RWPE1 (cell line): ENCODE measurements around the gene ZNF334.

Experiments
- CTCF ChIA-PET: fragments of 350-600 bp; sonication (Branson Sonifier 250); formaldehyde crosslinking; extraction: SDS; loops from one replicate; lab custom pipeline; 2021; lab: Yijun Ruan, JAX
- POLR2A ChIA-PET: fragments of 400-600 bp; formaldehyde crosslinking; extraction: SDS; loops from one replicate; lab custom pipeline; 2020; ENCODE audit warnings: antibody characterized with exemption; ENCODE audit not compliant: low non-redundant PET; lab: Yijun Ruan, JAX
- DNase-seq: peaks from one replicate; pipeline ENCODE4 v3.0.0; 2012; ENCODE audit warnings: low spot score
- H3K27ac ChIP-seq: fragments of 450-650 bp; 2 replicates; pipeline ENCODE4 v1.5.1; 2017
- CTCF ChIP-seq: fragments of 450-650 bp; conservative IDR thresholded peaks from 2 replicates; pipeline ENCODE4 v1.5.1; 2017; ENCODE audit warnings: low read depth, mild to moderate bottlenecking

Gene ZNF334

GRCh38 chr20:46523108-46523507, 9.7 kb upstream of the ZNF334 start:
- POLR2A ChIA-PET: no interaction called here

GRCh38 chr20:46520976-46521579, 7.7 kb upstream of the ZNF334 start:
- CTCF ChIA-PET: interaction anchor here (0.6 to 2.5 kb wide), 6 partner anchors 16 to 398 kb away, joined by 3 to 7 read pairs (median 6); no protein-coding TSS in a partner anchor
- no peak; the same call in 1 of the 2 replicates for TF ChIP-seq CTCF
- H3K27ac ChIP-seq: no peak overlapping the region
- DNase-seq: peak; percentile 63
- POLR2A ChIA-PET: no interaction called here

More at GRCh38 chr20:46523108-46523507, 9.7 kb upstream of the ZNF334 start:
- CTCF ChIA-PET: interaction anchor here (1.1 to 2.5 kb wide), 3 partner anchors 39 to 158 kb away, joined by 4 to 7 read pairs (median 5); no protein-coding TSS in a partner anchor
- no peak for DNase-seq
- TF ChIP-seq CTCF: no peak
- H3K27ac ChIP-seq: no peak overlapping the region

GRCh38 chr20:46520540-46520939, 7.2 kb upstream of the ZNF334 start:
- no peak overlapping the region for H3K27ac ChIP-seq
- no peak for DNase-seq
- POLR2A ChIA-PET: no interaction called here
- TF ChIP-seq CTCF: no peak
- CTCF ChIA-PET: interaction anchor here (0.7 to 1.5 kb wide), 3 partner anchors 42 to 397 kb away, joined by 3 to 7 read pairs (median 4); no protein-coding TSS in a partner anchor

GRCh38 chr20:46519471-46520068, 6.2 kb upstream of the ZNF334 start:
- no peak overlapping the region for H3K27ac ChIP-seq
- TF ChIP-seq CTCF: no peak
- DNase-seq: no peak
- ChIA-PET POLR2A (no interaction called here), CTCF (interaction anchor here (0.6 to 0.9 kb wide), 3 partner anchors 163 to 1266 kb away, joined by 3 to 4 read pairs (median 4); no protein-coding TSS in a partner anchor)

GRCh38 chr20:46509523-46509922, 3.8 kb downstream of the ZNF334 start:
- no peak for DNase-seq
- no peak for TF ChIP-seq CTCF
- POLR2A ChIA-PET: no interaction called here
- CTCF ChIA-PET: no interaction called here
- H3K27ac ChIP-seq: no peak overlapping the region

GRCh38 chr20:46507760-46508407, 5.5 kb downstream of the ZNF334 start:
- TF ChIP-seq CTCF: no peak
- no peak overlapping the region for H3K27ac ChIP-seq
- no peak for DNase-seq
- ChIA-PET POLR2A (no interaction called here), CTCF (no interaction called here)
